ENCODE results near the gene RAD23A.

- TF ChIP-seq POLR2A (IDR thresholded peaks at IDR 0.05; ENCODE audit: low read depth, low read length) = no peak
- no peak for TF ChIP-seq CTCF (IDR thresholded peaks at IDR 0.05; ENCODE audit: extremely low read depth in 1 of 2, insufficient read depth in 1 of 2, low read depth in 1 of 2, low read length in 2 of 2)
- peak; percentile 43 for TF ChIP-seq JUN (IDR thresholded peaks at IDR 0.05; ENCODE audit: borderline replicate concordance, insufficient read depth, insufficient read length, low read depth)
- no peak for TF ChIP-seq POLR2AphosphoS5 (IDR thresholded peaks at IDR 0.05; ENCODE audit: insufficient read depth, low read depth, low read length)
- no peak for TF ChIP-seq MAX (IDR thresholded peaks at IDR 0.05; ENCODE audit: insufficient read depth, insufficient read length)
- TF ChIP-seq EZH2 (IDR thresholded peaks at IDR 0.05; ENCODE audit: borderline replicate concordance, low read depth, low read length, severe bottlenecking) = no peak
- no peak for TF ChIP-seq MYC (IDR thresholded peaks at IDR 0.05; ENCODE audit: low read depth, low read length)
- peak; percentile 63 for TF ChIP-seq FOS (IDR thresholded peaks at IDR 0.05; ENCODE audit: borderline replicate concordance, insufficient read depth, low read length)
- no peak for TF ChIP-seq GATA2 (IDR thresholded peaks at IDR 0.05; ENCODE audit: insufficient read depth, insufficient read length, low read depth, low read length)
Measured at GRCh38 chr19:12952488-12953137, 7.0 kb downstream of the RAD23A start.
